Esophagus squamous epithelium (tissue), 5 donors: ENCODE results near the gene EDEM2. TPM values are rescaled to one million over a fixed set of nuclear protein-coding genes. Genes with fewer than 3 reads are reported as not detected.
"Not testable (repeated sequence)": the region's sequence is repeated elsewhere in the genome, so short reads cannot be mapped to it uniquely, and the experiment has no call there.

Source experiments
- DNase-seq: peaks from one replicate; lab custom pipeline; 2025; lab: John Stamatoyannopoulos, UW
- H3K27ac ChIP-seq, 4 donors: fragments of 200-600 bp; sonication (generic); one replicate each; pipeline ENCODE4 v1.5.1; 2016 to 2019; ENCODE audit warnings: mild to moderate bottlenecking in 1 of 4
- H3K27me3 ChIP-seq, 4 donors: fragments of 200-600 bp; sonication (generic); 1 replicate in 3 of 4; 2 replicates in 1 of 4; pipeline versions ENCODE4 v1.5.1 to v1.6.0; 2017 to 2021; ENCODE audit warnings: antibody characterized with exemption in 1 of 4
- H3K36me3 ChIP-seq, 3 donors: fragments of 200-600 bp; sonication (generic); one replicate each; pipeline ENCODE4 v1.5.1; 2016 to 2019
- H3K4me1 ChIP-seq, 3 donors: fragments of 200-600 bp; sonication (generic); one replicate each; pipeline ENCODE4 v1.5.1; 2017 to 2019
- H3K4me3 ChIP-seq, 4 donors: fragments of 200-600 bp; sonication (generic); 1 replicate in 3 of 4; 2 replicates in 1 of 4; pipeline ENCODE4 v1.5.1; 2016 to 2019; ENCODE audit warnings: mild to moderate bottlenecking in 2 of 4, moderate library complexity in 1 of 4
- H3K9me3 ChIP-seq, 3 donors: fragments of 200-600 bp; sonication (generic); one replicate each; pipeline ENCODE4 v1.5.1; 2016 to 2019
- POLR2A ChIP-seq, 4 donors: fragments of 450-650 bp; IDR thresholded peaks; one replicate each; pipeline ENCODE4 v1.6.1; 2017; ENCODE audit warnings: antibody characterized with exemption in 4 of 4, mild to moderate bottlenecking in 4 of 4, moderate library complexity in 3 of 4
- WGBS, 2 donors: methylation state at CpG; one replicate each; pipeline ENCODE4 v1.1.5; 2018; 5-methylcytosine and 5-hydroxymethylcytosine counted together
- intact Hi-C: fragments of 100-400 bp; cut with DNase I; formaldehyde crosslinking; loops from one replicate; pipeline ENCODE4 v1.15.0; 2022
- total RNA-seq, 4 donors: library from RNA; depleted of rRNA; stranded (reverse); fragments of >200 nt; gene quantifications; one replicate each; pipeline ENCODE4 v1.1.0, GENCODE V29; 2016
- TF ChIP-seq, protein P1 (sequence below), 6 experiments: fragments of 450-650 bp in 4 of 6; fragments of 200-600 bp in 2 of 6; sonication (generic) in 2 of 6; IDR thresholded peaks; one replicate each; pipeline ENCODE4 v1.5.1; 2016 to 2019; ENCODE audit warnings: antibody characterized with exemption in 6 of 6, mild to moderate bottlenecking in 4 of 6, moderate library complexity in 4 of 6
- donor health status: DM: yes; HTN: yes; CAD: no.

EDEM2 gene
- total RNA-seq, 4 donors from 2014 or later: 12.5 to 17.5 (median 14.6) TPM

DNA sequence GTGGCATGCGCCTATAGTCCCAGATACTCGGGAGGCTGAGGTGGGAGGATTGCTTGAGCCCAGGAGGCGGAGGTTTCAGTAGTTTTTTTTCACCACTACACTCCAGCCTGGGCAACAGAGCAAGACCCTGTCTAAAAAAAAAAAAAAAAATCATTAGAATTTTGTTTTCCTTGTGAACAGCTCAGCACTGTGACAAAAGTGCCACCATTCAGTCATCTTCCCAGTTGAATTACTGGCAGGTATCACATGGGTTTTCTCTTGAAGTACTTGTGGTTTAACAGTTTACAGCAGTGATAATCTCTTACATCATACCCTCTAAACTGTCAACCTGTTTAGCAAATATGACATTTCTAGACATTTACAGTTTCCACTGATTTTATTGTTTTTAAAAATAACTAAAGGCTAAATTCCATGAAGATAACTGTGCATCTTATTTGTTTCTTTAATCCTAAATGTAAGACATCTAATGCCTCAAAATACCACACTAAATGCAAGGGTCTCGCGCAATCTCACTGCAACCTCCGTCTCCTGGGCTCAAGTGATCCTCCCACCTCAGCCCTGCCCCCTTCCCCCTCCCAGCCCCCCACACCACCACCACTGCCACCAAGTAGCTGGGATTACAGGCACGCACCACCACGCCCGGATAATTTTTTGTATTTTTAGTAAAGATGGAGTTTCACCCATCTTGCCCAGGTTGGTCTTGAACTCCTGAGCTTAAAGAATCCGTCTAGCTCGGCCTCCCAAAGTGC lies 61.5 kb downstream of the EDEM2 start:
- Histone ChIP-seq H3K27ac (no peak overlapping the region), H3K9me3 (no peaks in the 10 kb centered on the region), H3K36me3 (peaks cover 0 to 30% (median 0%) of the 10 kb centered on the region in 3 donors), H3K27me3 (no peaks in the 10 kb centered on the region), H3K4me1 (peaks cover 5 to 68% (median 12%) of the 10 kb centered on the region in 3 donors), H3K4me3 (no peak overlapping the region)
- TF ChIP-seq POLR2A (IDR thresholded peaks at IDR 0.05): no peak
- TF ChIP-seq, protein P1, sequence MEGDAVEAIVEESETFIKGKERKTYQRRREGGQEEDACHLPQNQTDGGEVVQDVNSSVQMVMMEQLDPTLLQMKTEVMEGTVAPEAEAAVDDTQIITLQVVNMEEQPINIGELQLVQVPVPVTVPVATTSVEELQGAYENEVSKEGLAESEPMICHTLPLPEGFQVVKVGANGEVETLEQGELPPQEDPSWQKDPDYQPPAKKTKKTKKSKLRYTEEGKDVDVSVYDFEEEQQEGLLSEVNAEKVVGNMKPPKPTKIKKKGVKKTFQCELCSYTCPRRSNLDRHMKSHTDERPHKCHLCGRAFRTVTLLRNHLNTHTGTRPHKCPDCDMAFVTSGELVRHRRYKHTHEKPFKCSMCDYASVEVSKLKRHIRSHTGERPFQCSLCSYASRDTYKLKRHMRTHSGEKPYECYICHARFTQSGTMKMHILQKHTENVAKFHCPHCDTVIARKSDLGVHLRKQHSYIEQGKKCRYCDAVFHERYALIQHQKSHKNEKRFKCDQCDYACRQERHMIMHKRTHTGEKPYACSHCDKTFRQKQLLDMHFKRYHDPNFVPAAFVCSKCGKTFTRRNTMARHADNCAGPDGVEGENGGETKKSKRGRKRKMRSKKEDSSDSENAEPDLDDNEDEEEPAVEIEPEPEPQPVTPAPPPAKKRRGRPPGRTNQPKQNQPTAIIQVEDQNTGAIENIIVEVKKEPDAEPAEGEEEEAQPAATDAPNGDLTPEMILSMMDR (IDR thresholded peaks at IDR 0.05): no peak
- no peak for DNase-seq
- intact Hi-C loops: no loop called here
- 91 to 94% methylated on average over 11 of the region's 11 CpGs for WGBS, 2 donors

DNA sequence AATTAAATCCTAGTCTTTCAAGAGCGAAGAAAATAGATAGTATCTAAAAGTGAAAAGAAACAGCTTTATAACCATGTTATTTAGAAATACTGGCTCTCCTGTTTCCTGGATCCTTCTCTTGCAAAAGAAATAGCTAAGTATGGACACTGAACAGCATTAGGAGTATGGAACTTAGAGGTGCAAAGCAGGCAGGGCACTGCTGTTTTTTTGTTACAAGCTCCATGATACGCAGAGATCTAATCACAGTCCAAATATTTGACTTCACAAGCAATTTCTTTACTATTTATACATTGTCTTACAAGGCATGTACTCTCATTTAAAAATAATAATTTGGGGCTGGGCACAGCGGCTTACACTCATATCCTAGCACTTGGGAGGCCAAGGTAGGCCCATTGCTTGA lies 62.1 kb downstream of the EDEM2 start:
- WGBS, 2 donors: 86 to 90% methylated on average over 3 of the region's 3 CpGs
- intact Hi-C loops: no loop called here
- no peaks in the 10 kb centered on the region for H3K9me3 ChIP-seq
- H3K27me3 ChIP-seq: no peaks in the 10 kb centered on the region
- no peak overlapping the region for H3K27ac ChIP-seq
- no peak for DNase-seq
- no peak overlapping the region for H3K4me3 ChIP-seq
- H3K4me1 ChIP-seq: peaks cover 5 to 68% (median 12%) of the 10 kb centered on the region in 3 donors
- no peak for TF ChIP-seq POLR2A (IDR thresholded peaks at IDR 0.05)
- TF ChIP-seq, protein P1 (IDR thresholded peaks at IDR 0.05): no peak
- H3K36me3 ChIP-seq: peaks cover 0 to 30% (median 0%) of the 10 kb centered on the region in 3 donors

DNA sequence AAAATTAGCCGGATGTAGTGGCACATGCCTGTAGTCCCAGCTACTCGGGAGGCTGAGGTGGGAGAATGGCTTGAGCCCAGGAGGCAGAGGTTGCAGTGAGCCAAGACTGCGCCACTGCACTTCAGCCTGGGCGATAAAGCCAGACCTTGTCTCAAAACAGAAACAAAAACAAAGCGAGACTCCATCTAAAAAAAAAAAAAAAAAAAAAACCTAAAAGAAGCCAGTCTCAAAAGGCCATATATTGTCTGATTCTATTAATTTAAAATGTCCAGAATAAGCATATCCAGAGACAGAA lies 66.8 kb downstream of the EDEM2 start:
- intact Hi-C loops, DNase-seq, H3K4me3 ChIP-seq, H3K9me3 ChIP-seq, H3K27me3 ChIP-seq, H3K27ac ChIP-seq: not testable (repeated sequence)
- H3K4me1 ChIP-seq: peaks cover 0 to 61% (median 4%) of the 10 kb centered on the region in 3 donors
- WGBS, 2 donors: 79 to 87% methylated on average over 5 of the region's 5 CpGs
- peaks cover 7 to 43% (median 8%) of the 10 kb centered on the region in 3 donors for H3K36me3 ChIP-seq

DNA sequence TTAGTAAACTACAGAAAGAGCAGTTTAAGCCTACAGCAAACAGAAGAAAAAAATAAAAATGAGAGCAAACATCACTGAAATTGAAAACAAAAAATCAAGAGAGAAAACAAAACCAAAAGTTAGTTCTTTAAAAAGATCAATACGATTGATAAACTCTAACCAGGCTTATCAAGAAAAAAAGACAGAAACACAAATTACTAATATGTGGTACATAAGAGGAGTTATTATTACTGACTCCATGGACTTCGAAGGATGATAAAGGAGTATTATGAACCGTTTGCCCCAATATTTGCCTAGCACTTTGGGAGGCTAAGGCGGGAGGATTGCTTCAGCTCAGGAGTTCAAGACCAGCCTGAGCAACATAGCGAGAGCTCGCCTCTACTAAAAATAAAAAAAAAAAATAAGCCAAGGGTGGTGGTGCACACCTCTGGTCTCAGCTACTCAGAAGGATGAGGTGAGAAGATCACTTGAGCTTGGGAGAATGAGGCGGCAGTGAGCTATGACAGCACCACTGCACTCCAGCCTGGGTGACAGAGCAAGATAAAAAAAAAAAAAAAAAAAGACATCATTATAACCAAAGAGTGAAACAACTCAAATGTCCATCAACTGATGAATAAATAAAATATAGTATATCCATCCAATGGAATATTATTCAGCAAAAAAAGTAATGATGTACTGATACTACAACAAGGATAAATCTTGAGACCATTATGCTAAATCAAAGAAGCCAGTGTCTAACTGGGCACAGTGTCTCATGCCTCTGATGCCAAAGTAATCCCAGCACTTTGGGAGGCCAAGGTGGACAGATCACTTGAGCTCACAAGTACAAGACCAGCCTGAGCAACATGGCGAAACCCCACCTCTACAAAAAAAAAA lies 67.4 kb downstream of the EDEM2 start:
- peaks cover 0 to 56% (median 4%) of the 10 kb centered on the region in 3 donors for H3K4me1 ChIP-seq
- 83 to 85% methylated on average over 7 to 8 of the region's 8 CpGs for WGBS, 2 donors
- H3K9me3 ChIP-seq: no peaks in the 10 kb centered on the region
- no peak overlapping the region for H3K27ac ChIP-seq
- H3K4me3 ChIP-seq: no peak overlapping the region
- H3K36me3 ChIP-seq: peaks cover 7 to 41% (median 8%) of the 10 kb centered on the region in 3 donors
- H3K27me3 ChIP-seq: no peaks in the 10 kb centered on the region
- intact Hi-C loops: no loop called here
- no peak for DNase-seq
- no peak for TF ChIP-seq POLR2A (IDR thresholded peaks at IDR 0.05)
- TF ChIP-seq, protein P1 (IDR thresholded peaks at IDR 0.05): no peak

DNA sequence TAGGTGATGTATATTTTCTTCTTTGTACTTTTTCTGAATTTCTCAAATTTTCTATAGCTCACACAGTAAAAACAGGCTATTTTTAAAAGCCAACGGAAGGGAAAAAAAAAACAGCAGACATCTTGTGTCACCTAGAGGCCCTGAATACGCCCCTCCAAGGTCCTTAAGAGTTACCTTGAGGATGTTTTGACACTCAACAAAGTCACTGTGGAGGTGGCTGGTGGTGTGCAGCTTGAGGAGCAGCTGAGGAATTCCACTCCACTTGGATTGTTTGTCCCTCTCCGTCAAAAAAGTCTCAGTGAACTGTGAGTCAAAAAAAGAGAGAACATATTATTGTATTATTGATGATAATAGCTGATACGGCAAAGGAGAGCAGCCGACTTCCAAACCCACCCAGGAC lies 69.3 kb downstream of the EDEM2 start:
- DNase-seq: no peak
- TF ChIP-seq POLR2A (IDR thresholded peaks at IDR 0.05): no peak
- TF ChIP-seq, protein P1 (IDR thresholded peaks at IDR 0.05): no peak
- peak overlapping the region in 1 of 4 donors; percentile 65 for H3K27ac ChIP-seq
- 90 to 99% methylated on average over 5 of the region's 5 CpGs for WGBS, 2 donors
- H3K4me1 ChIP-seq: peaks cover 0 to 48% (median 4%) of the 10 kb centered on the region in 3 donors
- no peak overlapping the region for H3K4me3 ChIP-seq
- intact Hi-C loops: no loop called here
- no peaks in the 10 kb centered on the region for H3K27me3 ChIP-seq
- peaks cover 7 to 41% (median 8%) of the 10 kb centered on the region in 3 donors for H3K36me3 ChIP-seq
- no peaks in the 10 kb centered on the region for H3K9me3 ChIP-seq
